Measurements from ENCODE around the gene TTC34.

TTC34 gene

DNA sequence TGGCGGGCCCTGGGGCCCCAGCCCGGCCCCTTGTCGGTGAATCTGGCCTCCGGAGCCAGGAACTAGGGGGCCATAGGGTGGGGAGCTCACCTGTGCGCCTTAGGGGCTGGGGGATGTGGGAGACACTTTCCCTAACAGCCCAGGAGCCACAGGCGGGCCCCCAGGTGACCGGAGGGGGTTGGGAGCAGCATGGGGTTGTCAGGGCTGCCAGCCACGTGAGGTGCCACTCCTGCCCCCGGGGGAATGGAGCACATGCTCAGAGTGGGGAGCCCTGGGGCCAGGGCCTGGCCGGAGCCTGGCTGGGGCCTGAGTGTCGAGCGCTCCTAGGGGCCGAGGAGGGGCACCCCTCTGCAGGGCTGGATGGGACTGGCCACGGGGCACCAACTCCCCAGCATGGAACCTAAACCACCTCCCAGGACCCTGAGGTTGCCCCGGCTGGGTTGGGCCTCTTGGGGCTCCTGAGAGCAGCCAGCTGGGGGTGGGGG is 195.1 kb downstream of the TTC34 start:
- Mint-ChIP-seq H3K36me3 (ENCODE audit: low read depth) (no peaks in the 10 kb centered on the region), H3K9me3 (no peaks in the 10 kb centered on the region), H3K27ac (no peak overlapping the region), H3K4me3 (no peak overlapping the region), H3K27me3 (ENCODE audit: low read depth) (no peaks in the 10 kb centered on the region), H3K4me1 (ENCODE audit: low read depth) (no peaks in the 10 kb centered on the region)

DNA sequence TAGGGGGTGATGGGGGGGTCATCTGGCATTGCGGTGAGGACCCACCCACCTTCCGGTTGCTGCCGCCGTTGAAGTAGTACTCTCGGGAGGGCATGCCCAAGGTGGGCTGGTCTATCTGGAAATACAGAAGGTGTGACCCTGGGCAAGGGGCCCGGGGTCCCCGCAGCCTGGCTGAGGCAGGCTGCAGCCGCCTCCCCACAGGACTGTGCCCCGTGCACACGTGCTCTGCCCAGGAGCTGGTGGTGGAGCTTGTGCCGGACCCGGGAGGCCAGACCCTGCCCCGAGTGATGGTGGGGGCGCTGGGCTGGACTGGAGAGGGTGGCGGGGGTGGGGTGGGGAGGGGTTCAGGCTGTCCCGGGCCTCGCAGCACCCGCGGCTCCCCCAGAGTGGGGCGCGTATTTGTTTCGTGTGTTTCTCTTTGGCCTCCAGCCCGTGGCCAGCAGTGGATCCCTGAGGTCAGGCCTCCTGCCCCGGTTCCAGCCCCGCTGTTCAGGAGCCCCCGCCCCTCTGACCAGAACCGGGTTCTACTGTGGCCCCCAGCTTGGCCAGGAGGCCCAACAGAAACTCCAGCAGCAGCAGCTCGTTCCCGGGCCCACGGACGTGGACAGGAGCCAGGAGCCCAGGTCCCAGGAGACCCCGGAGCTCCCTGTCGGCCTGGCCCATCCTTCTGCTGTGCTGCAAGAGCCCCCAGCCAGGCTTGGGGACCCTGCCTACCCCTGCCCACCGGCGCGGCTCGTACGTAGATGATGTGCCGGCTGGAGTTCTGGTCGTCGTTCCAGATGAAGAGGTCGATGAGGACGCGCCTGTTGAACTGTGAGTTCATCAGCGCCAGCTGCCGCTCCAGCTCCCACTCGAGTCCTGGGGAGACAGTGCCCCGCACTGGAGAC is 195.7 kb downstream of the TTC34 start:
- H3K27ac Mint-ChIP-seq = no peak overlapping the region
- H3K9me3 Mint-ChIP-seq = no peaks in the 10 kb centered on the region
- H3K36me3 Mint-ChIP-seq (ENCODE audit: low read depth) = no peaks in the 10 kb centered on the region
- H3K4me1 Mint-ChIP-seq (ENCODE audit: low read depth) = no peaks in the 10 kb centered on the region
- H3K4me3 Mint-ChIP-seq = no peak overlapping the region
- H3K27me3 Mint-ChIP-seq (ENCODE audit: low read depth) = no peaks in the 10 kb centered on the region

DNA sequence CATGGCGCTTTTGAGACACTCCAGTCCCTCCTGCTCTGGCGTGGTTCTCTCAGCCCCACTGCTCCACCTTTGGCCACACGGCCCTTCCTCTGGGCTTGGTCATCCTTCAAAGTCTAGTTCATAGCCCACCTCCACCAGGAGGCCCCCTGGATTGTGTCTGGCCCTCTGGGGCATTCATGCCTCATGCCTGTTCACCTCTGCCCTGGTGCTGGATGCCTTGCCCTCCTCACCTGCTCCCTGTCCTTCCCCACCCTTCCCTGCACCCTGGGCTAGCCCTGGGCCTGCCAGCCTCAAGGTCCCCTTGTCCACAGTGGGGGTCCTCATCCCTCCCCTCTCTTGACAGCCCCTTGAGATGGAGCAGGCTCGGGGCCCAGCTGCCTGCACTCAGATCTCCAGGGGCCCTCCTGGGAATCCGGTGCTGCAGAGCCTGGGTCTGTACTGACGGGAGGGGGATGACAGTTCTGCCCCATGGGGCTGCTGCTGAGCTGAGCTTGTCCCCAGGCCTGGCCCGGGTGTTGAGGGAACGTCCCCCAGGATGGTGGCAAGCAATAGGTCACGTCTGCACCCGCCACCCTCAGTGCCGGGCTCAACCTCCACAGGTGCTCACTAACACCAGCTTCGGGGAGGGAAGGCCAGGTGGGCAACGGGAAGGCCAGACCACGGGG is 196.5 kb downstream of the TTC34 start:
- H3K4me3 Mint-ChIP-seq = no peak overlapping the region
- H3K9me3 Mint-ChIP-seq = no peaks in the 10 kb centered on the region

DNA sequence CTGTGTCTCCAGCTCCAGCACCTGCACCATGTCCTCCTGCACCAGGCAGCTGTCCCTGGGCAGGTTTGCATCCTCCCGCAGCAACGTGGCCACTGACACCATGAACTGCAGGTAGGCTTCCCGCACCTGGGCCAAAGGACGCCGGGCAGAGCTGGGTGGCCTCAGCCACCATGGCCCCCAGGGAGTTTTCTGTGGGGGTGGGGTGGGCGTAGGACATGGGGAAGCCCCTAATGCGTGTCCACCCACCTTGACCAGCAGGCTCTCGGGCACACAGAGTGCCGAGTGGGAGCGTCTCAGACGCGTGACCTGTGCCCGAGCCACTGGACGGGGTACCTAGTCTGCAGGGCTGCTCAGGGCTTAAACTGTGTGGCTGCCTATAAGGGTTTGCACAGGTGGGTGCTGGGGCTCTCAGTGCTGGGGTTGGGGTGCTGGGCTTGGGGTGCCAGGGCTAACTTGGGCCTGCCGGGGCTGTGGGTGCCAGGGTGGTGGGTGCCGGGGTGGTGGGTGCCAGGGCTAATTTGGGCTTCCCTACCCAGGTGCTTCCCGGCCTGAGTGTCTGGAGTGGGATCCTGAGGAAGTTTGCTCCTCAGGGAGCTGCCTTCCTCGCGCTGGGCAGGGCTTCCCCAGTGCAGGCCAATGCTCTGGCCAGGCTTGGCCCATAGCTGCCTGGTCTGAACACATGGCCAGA is 197.2 kb downstream of the TTC34 start:
- no peaks in the 10 kb centered on the region for H3K36me3 Mint-ChIP-seq (ENCODE audit: low read depth)
- no peak overlapping the region for H3K27ac Mint-ChIP-seq
- H3K4me3 Mint-ChIP-seq = no peak overlapping the region
- H3K27me3 Mint-ChIP-seq (ENCODE audit: low read depth) = no peaks in the 10 kb centered on the region
- H3K4me1 Mint-ChIP-seq (ENCODE audit: low read depth) = no peaks in the 10 kb centered on the region
- H3K9me3 Mint-ChIP-seq = no peaks in the 10 kb centered on the region

More for the DNA sequence above, 196.5 kb downstream of the TTC34 start:
- Mint-ChIP-seq H3K27me3 (ENCODE audit: low read depth) (no peaks in the 10 kb centered on the region), H3K4me1 (ENCODE audit: low read depth) (no peaks in the 10 kb centered on the region), H3K36me3 (ENCODE audit: low read depth) (no peaks in the 10 kb centered on the region), H3K27ac (no peak overlapping the region)

DNA sequence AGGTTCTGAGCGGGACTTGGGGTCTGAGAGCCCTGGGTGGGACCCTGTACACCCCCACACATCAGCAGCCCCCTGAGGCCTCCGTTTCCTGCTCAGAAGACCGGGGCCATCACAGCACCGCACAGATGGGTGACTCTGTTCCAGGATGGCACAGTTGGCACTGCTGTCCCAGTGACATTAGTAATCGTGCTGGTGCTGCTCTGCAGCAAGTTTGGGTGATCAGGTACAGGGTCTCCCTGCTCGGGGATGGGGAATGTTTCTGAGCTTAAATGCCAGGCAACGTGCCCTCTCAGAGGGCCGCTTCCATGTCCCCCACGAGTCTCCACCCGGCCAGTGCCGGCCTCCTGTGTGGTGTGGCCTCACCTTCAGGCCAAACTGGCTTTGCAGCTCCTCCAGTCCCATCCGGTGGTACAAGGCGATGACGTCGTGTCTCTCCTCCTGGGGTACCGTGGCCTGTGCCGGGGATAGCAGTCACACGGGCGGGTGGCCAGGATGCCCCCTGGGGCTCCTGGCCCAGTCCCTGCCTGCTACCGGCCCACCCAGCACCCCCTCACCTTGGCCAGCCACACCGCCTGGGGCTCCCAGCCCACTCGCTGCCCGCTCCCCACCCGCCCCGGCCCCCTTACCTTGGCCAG is 197.9 kb downstream of the TTC34 start:
- Mint-ChIP-seq H3K4me3 (no peak overlapping the region), H3K27ac (no peak overlapping the region), H3K36me3 (ENCODE audit: low read depth) (no peaks in the 10 kb centered on the region), H3K4me1 (ENCODE audit: low read depth) (no peaks in the 10 kb centered on the region), H3K27me3 (ENCODE audit: low read depth) (peaks cover 2% of the 10 kb centered on the region), H3K9me3 (no peaks in the 10 kb centered on the region)

DNA sequence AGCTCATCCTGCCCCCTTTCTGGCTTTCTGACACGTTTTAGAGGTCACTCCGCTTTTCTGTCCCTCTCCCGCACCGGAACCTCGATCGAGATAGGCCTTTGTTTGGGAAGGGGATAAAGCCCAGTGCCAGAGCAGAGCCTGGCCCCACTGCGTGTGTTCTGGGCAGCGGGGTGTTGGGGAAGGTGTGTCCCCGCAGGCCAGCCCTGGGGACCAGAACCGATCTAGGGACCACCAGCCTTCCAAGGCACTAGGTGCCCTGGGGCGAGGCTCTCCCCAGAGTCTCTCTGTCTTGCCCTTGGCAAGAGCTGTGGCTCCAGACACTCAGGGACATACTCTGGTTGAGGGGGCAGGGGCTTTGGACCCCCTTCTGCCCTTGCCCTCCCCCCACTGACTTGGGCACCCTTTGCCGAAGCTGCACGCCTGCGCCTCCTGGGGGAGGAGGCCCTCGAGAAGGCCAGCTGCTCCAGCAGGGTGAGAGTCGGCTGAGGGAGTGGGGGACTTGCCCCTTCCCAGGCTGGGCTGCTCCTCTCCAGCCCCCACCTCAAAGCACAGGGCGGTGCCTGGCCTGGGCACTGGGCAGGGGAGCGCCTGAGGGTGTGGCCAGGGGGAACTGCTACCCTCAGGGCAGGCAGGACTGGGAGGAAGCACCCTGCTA is 198.5 kb downstream of the TTC34 start:
- no peak overlapping the region for H3K4me3 Mint-ChIP-seq
- H3K9me3 Mint-ChIP-seq = no peaks in the 10 kb centered on the region
- H3K27me3 Mint-ChIP-seq (ENCODE audit: low read depth) = peaks cover 8% of the 10 kb centered on the region

DNA sequence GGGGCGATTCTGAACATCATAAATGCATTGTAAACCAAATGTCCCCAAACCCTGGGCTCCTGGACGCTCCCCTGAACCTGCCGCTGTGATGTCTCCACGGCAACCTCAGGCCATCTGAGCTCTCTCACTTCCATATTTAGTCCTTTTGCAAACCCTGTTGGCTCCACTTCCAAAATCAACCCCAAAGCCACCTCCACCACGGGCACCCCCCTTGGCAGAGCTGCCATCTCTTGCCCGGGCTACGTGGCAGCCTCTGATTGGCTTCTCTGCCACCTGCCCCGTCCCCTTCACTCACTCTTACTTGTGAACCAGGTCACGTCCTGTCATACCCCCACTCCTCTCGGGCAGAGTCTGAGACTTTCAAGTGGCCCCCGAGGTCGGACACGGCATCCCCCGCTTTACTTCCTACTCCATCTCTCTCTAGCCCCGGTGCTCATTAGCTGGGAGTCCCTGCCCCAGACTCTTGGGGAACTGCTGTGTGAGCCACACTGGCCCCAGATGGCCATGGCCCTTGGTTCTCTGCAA is 199.1 kb downstream of the TTC34 start:
- Mint-ChIP-seq H3K27me3 (ENCODE audit: low read depth) (peaks cover 9% of the 10 kb centered on the region), H3K9me3 (no peaks in the 10 kb centered on the region), H3K4me3 (no peak overlapping the region), H3K4me1 (ENCODE audit: low read depth) (no peaks in the 10 kb centered on the region), H3K36me3 (ENCODE audit: low read depth) (no peaks in the 10 kb centered on the region), H3K27ac (no peak overlapping the region)

More for the DNA sequence above, 198.5 kb downstream of the TTC34 start:
- Mint-ChIP-seq H3K4me1 (ENCODE audit: low read depth) (no peaks in the 10 kb centered on the region), H3K27ac (no peak overlapping the region), H3K36me3 (ENCODE audit: low read depth) (no peaks in the 10 kb centered on the region)

DNA sequence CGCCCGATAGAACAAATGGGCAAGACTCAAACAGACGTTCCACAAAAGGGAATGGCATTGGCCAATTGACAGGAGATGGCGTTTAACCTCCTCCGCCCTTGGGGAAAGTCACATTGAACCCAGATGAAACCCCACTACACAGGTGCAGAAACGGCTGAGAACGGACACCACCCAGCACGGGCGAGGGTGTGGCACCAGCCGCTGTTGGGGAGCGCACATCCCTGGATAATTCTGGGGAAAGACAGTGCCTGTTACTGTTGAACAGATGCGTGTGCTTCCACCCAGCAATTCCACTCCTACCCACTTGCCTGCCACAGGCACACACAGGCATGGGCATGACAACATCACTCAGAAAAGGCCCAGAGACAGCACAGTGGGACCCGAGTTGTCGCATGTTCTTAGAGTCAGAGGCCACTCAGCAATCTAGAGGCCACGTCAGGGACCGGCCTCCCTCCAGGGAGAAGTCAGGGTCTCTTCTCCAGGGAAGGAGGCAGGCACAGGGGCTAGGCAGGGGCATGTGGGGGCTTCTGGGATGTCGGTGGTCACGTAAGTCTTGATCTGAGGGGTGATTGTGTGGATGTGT is 199.7 kb downstream of the TTC34 start:
- Mint-ChIP-seq H3K4me3 (no peak overlapping the region), H3K36me3 (ENCODE audit: low read depth) (no peaks in the 10 kb centered on the region), H3K9me3 (no peaks in the 10 kb centered on the region), H3K27me3 (ENCODE audit: low read depth) (peaks cover 9% of the 10 kb centered on the region), H3K27ac (no peak overlapping the region), H3K4me1 (ENCODE audit: low read depth) (no peaks in the 10 kb centered on the region)

DNA sequence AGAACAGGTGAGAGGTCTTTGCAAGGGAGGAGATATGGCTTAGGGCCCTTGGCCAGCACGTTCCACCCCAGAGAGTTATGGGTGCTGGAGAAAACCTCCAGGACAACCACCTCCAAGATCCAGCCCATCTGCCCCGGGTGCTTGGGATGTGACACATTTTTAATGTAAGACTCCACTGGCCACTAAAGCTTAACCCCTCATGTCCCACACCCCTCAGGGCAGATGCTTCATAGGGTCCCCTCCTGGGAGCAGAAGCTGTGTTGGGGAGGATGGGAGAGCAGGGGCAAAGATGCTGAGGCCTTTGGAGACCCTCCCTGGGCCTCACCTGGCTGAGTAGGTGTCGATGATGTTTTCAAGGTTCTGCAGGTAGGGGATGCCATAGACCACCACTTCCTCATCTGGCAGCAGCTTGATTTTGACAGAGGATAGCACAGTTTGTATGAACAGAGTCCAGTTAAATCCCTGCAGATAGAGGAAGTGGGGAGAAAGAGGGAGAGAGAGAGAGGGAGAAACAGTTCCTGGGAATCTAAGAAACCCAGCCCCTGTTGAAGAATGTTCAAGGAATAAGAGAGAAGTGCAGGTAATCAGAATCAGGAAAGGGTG is 203.1 kb downstream of the TTC34 start:
- H3K36me3 Mint-ChIP-seq (ENCODE audit: low read depth) = no peaks in the 10 kb centered on the region
- peaks cover 9% of the 10 kb centered on the region for H3K27me3 Mint-ChIP-seq (ENCODE audit: low read depth)
- no peak overlapping the region for H3K4me3 Mint-ChIP-seq
- no peak overlapping the region for H3K27ac Mint-ChIP-seq
- no peaks in the 10 kb centered on the region for H3K9me3 Mint-ChIP-seq
- H3K4me1 Mint-ChIP-seq (ENCODE audit: low read depth) = no peaks in the 10 kb centered on the region

DNA sequence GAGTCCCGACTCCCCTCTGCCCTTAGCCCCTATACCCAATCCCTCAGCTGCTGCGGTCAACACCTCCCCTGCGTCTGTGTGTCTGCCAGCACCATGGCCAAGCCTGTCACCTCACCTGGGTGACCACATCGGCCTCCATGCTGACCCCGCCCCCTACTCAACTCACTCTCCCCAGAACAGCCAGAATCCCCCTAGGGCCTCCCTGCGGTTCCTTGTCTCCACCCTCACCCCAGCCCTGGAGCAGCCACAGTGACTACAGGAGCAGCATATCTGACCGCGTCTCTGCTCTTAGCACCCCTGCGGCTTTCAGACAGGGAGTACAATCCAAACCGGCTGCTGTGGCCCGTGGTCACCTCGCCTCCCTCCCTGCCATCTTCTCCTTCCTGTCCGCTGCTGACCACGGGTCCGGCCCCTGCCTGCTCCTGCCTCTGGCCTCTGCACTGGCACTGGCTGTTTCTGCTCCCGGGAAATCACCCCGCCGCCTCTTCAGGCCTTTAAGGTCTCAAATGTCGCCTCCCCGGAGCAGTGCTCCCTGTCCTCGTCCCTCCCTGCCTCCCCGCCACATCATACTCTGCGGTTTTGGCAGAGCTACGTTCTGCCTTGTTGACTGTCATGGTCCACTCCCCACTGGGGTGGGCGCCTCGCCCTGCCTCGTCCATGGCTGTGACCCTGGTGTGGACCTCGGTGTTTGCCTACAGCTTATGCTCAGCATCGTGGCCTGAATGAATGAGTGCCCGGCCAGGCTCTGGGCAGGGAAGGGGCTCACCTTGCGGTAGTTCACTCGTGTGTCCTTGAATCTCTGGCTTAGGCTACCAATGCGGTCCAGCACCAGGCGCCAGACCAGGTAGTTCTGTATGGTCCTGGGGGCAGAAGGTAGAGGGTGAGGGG is 203.8 kb downstream of the TTC34 start:
- Mint-ChIP-seq H3K9me3 (no peaks in the 10 kb centered on the region), H3K27ac (no peak overlapping the region), H3K4me1 (ENCODE audit: low read depth) (peaks cover 2% of the 10 kb centered on the region), H3K27me3 (ENCODE audit: low read depth) (peaks cover 9% of the 10 kb centered on the region), H3K4me3 (no peak overlapping the region), H3K36me3 (ENCODE audit: low read depth) (no peaks in the 10 kb centered on the region)

DNA sequence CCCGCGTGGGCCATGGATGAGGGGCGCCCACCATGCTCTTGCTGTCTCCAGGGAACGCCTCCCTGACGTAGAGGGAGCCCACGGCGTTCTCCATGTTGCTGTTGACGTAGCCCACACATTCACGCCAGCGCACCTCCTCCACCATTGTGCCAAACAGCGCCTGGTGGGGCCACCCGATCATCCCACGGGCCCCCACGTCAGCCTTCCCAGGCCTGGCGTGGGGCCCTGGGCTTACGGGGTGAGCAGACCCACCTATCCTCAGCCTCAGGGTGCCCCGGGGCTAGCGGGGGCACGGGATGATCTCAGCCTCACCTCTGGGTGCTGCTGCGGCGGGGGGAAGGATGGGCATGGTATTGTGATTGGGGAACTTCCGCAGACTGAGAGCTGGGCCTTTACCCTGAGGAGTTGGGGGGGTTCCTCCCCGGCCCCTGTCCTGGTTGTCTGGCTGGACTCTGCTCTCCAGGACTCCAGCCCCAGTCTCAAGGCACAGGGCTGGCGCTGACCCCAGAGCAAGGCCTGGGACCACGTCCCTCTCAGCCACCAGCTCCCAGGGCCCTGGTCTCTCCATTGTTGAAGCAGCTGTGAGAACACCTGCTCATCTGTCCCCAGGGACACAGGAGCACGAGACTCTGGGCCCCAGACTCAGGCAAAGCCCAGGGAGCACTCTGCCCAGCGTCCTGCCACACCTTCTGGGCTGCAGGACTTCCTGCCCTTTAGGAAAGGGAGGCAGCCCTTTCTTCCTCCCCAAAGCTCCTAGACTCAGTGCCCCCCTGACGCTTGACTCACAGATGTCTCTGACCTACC is 204.8 kb downstream of the TTC34 start:
- Mint-ChIP-seq H3K4me3 (no peak overlapping the region), H3K27me3 (ENCODE audit: low read depth) (peaks cover 9% of the 10 kb centered on the region), H3K4me1 (ENCODE audit: low read depth) (peaks cover 3% of the 10 kb centered on the region), H3K27ac (no peak overlapping the region), H3K36me3 (ENCODE audit: low read depth) (no peaks in the 10 kb centered on the region), H3K9me3 (no peaks in the 10 kb centered on the region)
